Dermis blood vessel endothelial cell (primary cell): ENCODE measurements around the gene CLDN14. TPM values are rescaled to one million over a fixed set of nuclear protein-coding genes. Genes with fewer than 3 reads are reported as not detected.
"Not testable (repeated sequence)": the region's sequence is repeated elsewhere in the genome, so short reads cannot be mapped to it uniquely, and the experiment has no call there.

Source experiments
- DNase-seq: peaks from one replicate; pipeline ENCODE4 v3.0.0; 2010
- total RNA-seq: library from RNA; depleted of rRNA; stranded (reverse); fragments of >200 nt; gene quantifications from 2 replicates; pipeline ENCODE4 v1.2.3, GENCODE V29; 2014

Gene CLDN14
- total RNA-seq, 1 donor from 2014 or later: 0.34 TPM

- DNase-seq: peak; percentile 26
These were observed 19.9 kb upstream of the CLDN14 start for GRCh38 chr21:36499578-36500471.

GRCh38 chr21:36494557-36494956 lies 14.6 kb upstream of the CLDN14 start:
- DNase-seq: no peak

- no peak for DNase-seq
These were observed 11.4 kb upstream of the CLDN14 start for GRCh38 chr21:36491209-36491910.

- no peak for DNase-seq
These were observed 9.8 kb upstream of the CLDN14 start for GRCh38 chr21:36489776-36490165.

- DNase-seq: no peak
These were observed 9.3 kb upstream of the CLDN14 start for GRCh38 chr21:36489103-36489775.

- DNase-seq: peak; percentile 81
These were observed 7.9 kb upstream of the CLDN14 start for GRCh38 chr21:36487641-36488307.

- DNase-seq: no peak
These were observed 6.3 kb upstream of the CLDN14 start for GRCh38 chr21:36486246-36486645.

GRCh38 chr21:36485476-36485875 lies 5.6 kb upstream of the CLDN14 start:
- DNase-seq: no peak

GRCh38 chr21:36483095-36483494 lies 3.2 kb upstream of the CLDN14 start:
- no peak for DNase-seq

- DNase-seq: no peak
These were observed 2.8 kb upstream of the CLDN14 start for GRCh38 chr21:36482673-36483072.

GRCh38 chr21:36482181-36482580 lies 2.3 kb upstream of the CLDN14 start:
- no peak for DNase-seq

GRCh38 chr21:36481639-36482038 lies 1.7 kb upstream of the CLDN14 start:
- DNase-seq: no peak

- DNase-seq: no peak
These were observed 696 bp upstream of the CLDN14 start for GRCh38 chr21:36480618-36481017.

- DNase-seq: peak; percentile 55
These were observed 981 bp downstream of the CLDN14 start for GRCh38 chr21:36478941-36479340.

GRCh38 chr21:36478207-36478701 lies 1.7 kb downstream of the CLDN14 start:
- DNase-seq: peak; percentile 84

- DNase-seq: no peak
These were observed 2.4 kb downstream of the CLDN14 start for GRCh38 chr21:36477559-36477958.

- no peak for DNase-seq
These were observed 2.9 kb downstream of the CLDN14 start for GRCh38 chr21:36477001-36477400.

- not testable (repeated sequence) for DNase-seq
These were observed 3.4 kb downstream of the CLDN14 start for GRCh38 chr21:36476541-36476940.

GRCh38 chr21:36474591-36474990 lies 5.3 kb downstream of the CLDN14 start:
- DNase-seq: peak; percentile 58

GRCh38 chr21:36473203-36473602 lies 6.7 kb downstream of the CLDN14 start:
- no peak for DNase-seq

GRCh38 chr21:36472377-36472776 lies 7.5 kb downstream of the CLDN14 start:
- DNase-seq: no peak

GRCh38 chr21:36471254-36471723 lies 8.6 kb downstream of the CLDN14 start:
- peak; percentile 24 for DNase-seq
